CD4-positive, alpha-beta T cell treated with Interleukin-2 at 100 ng/mL for 4 hours (primary cell): Measurements from ENCODE around the gene GYG2.
"Not testable (repeated sequence)": the region's sequence is repeated elsewhere in the genome, so short reads cannot be mapped to it uniquely, and the experiment has no call there.

Source experiments
- DNase-seq: peaks from one replicate; pipeline ENCODE4 v3.0.0-alpha.2; 2020; ENCODE audit warnings: low spot score

Gene GYG2

DNA sequence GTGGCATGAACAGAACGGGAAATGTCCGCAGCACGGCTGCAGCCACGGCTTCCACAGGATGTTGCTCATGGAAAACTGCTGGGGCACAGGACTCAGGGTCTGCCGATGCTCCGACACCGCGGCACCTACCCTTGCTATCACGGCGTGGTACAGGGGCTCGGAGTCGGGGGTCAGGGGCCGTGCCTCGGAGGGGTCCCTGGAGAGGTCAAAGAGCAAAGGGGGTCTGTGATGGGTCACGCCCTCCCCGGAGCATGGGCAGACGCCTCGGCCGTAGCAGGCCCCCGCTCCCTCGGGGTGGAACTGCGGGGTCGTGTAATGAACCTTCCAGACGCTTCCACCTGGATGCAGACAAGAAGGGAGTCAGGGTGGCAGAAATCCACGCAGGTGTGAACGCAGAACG lies 78.6 kb downstream of the GYG2 start:
- no peak for DNase-seq

DNA sequence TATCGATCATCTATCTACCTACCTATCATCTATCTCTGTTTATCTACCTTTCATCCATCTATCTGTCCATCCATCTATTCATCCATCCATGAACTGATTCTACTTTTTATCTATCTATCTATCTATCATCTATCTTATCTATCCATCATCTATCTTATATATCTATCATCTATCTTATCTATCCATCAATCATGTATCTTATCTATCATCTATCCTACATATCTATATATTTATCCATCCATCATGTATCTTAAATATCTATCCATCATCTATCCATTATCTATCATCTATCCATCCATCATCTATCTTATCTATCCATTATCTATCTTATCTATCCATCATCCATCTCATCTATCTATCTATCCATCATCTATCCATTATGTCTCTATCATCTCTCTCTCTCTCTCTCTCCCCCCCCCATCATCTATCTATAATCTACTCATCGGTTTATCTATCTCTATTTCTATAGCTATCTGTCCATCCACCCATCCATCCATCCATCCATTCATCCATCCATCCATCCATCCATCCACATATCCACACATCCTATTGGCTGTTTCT lies 79.5 kb downstream of the GYG2 start:
- no peak for DNase-seq

DNA sequence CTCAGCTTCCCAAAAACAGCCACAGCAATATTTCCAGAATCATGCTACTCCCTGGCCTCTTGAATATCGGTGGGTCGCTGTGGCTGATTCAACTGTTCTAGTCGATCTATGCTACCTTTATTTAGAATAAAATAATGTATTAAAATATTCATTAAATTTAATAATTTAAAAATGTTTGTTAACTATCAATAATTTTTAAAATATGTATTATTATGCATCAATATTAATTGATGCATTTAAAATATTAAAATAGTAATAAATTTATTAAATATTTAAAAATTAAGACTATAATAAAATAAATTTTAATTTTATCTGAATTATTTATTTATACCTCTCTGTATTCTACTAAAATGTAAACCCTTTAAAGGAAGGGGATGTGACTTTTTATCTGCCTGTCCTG lies 81.4 kb downstream of the GYG2 start:
- no peak for DNase-seq

DNA sequence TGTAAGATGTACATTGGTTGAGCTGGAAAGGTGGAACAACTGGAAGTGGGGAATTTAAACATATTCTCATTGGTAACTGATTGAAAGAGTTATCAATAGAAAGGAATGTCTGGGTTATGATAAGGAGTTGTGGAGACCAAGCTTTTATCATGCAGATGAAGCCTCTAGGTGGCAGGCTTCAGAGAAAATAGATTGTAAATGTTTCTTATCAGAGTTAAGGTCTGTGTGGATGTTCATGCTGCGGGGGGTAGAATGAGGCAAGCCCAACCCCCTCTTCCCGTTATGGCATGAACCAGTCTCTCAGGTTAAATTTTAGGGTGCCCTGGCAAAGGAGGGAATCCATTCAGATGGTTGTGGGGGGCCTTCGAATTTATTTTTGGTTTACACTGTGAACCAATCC lies 84.4 kb downstream of the GYG2 start:
- DNase-seq, result no peak

DNA sequence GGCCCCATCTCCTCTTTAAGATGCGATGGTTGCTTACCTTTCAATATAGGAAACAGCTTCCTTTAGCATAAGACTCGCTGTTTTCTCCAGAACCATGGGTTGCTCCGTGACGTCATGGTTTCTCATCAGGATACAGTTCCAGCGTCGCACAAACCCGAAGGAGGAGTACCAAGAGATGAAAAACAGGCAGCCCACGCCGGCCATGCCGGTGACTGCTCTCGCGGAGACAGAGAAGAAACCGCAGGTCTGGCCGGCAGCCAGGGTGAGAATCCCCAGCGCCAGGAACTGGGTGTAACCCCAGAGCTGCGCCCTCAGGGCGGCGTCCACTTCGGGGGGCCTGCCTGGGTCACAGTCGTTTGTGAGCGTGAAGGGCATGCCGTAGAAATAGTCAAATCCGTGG lies 89.0 kb downstream of the GYG2 start:
- no peak for DNase-seq

DNA sequence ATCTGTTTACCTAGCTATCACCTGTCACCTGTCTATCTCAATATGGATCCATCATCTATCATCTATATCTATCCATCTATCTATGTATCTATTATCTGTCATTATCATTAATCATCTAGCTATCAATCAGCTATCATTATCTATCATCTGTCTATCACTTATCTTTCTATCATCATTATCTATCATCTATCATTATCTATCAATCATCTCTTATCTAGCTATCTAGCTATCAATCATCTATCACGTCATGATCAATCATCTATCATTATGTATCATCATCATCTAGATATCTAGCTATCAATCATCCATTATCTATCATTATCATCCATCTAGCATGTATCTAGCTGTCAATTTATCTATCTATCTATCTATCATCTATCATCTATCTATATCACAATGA lies 92.5 kb downstream of the GYG2 start:
- DNase-seq, result no peak

DNA sequence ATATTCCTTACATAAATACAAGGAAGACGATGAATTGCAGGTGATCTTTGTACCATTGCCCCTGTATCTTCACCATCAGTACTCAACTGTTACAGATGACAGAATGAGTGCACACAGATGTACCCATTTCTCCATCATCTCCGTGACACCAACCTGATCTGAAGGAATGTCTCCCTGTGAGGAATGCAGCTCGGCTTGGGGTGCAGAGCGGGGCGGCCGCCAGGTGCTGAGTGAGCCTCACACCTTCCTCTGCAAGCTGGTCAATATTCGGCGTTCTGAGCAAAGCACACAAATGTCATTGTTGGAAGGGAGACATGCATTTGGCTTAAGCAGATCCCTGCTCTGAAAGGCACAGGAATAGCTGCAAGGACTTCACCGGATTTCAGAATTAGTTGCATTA lies 93.0 kb downstream of the GYG2 start:
- no peak for DNase-seq

DNA sequence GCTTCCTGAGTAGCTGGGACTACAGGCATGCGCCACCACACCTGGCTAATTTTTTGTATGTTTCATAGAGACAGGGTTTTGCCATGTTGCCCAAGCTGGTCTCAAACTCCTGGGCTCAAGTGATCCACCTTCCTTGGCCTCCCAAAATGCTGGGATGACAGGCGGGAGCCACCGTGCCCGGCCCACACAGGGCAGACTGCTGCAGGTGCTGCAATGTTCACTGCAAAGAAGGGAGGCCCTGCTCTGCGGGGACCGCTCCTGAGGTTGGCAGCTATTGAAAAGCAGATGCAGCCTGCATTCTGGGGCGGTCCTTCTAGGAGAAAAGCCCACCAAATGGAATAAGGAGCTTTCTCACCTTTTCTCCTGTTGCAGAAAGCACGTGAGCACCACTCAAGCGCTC lies 95.4 kb downstream of the GYG2 start:
- no peak for DNase-seq

DNA sequence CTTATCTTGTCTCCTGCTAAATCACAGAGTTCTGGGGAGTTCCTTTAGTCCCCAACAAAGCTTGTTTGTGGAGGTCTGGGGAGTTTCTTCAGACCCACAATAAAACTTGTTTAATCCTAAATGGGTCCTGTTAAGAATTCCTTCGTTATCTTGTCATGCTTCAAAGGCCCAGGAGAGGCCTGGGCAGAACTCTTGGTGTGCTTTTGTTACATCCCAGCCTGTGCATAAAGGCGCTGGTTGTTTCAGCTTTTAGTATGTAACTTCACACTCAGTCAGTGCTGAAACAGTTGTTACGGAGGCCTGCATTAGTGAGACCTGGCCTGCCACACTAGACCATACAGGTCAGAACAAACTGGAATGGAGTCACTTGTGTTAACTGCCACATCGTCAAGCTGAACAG lies 97.5 kb downstream of the GYG2 start:
- DNase-seq, result not testable (repeated sequence)

DNA sequence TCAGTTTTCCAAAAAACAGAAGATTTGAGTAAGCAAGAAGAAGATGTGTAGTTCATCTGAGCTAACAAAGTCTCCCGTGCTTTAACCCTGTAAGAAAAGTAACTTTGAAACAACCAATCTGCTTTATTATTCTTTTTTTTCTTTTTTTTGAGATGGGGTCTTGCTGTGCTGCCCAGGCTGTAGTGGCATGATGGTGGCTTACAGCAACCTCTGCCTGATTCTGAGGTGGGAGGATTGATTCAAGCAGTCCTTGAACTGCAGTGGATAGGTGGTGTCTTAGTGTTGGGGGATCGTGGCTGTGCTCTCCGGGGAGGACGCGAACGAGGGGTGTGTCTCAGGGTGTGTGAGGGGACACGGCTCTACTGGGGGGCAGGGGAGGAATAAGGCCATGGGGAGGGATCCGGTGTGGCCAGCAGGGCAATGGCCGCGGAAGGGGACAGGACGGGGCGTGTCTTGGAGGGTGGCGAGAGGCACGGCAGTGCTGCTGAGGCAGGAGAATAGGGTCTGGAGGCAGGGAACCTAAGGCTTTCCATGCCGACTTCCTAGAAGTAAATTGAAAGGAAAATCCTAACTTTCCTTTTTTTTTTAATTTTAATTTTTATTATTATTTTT lies 98.0 kb downstream of the GYG2 start:
- DNase-seq, result no peak

DNA sequence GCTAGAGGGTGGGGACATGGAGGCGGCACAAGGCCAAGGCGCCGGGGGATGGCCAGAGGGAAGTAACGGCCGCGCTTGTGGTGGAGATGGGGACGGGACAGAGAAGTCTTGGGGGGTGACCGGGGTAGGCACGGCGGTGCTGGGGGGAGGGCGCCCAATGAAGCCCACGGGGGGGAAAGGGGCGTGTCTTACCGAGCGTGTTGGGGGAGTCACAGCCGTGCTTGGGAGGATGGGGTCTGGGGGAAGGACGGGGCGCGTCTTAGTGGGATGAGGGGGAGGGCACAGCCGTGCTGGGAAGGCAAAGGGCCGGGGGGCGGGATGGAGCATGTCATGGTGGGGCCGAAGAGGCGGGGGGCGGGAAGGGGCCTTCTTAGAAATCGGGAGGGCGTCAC lies 99.5 kb downstream of the GYG2 start:
- DNase-seq, result no peak

DNA sequence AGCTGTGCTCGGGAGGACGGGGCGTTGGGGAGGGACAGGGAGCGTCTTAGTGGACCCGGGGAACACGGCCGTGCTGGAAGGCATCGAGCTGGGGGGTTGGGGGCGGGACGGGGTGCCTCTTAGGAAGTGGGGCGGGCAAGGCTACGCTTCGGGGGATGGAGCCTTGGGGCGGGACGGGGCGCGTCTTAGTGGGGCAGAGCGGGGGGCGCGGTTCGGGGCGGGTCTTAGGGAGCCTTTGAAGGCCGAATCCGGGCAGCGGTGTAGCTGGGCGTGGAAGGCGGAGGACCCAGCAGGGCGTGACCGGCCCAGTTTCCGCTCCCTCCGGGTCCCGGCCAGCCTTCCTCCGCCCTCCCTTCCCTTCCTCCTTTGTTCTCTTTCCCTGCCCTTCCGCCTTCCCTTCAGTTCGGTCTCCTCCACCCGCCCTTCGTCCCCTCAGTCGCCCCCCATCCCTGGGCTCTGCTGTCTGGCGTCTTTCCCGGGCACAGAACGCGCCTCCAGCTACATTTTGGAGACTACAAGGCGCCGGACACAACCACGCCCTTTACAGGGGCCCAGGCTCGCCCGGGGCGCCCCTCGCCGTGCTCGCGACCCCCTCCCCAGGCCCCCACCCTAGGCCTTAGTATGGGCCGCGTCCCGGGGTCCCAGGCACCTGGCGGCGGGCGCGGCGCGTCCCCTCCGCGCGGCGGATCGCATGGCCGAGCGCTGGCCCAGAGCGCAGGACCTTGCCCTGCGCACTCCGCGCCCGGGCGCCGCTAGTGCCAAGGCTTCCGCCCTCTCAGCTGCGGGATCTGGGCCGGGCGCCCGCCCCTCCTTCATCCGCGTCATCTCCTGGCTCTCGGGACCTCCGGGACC lies 100.1 kb downstream of the GYG2 start, which contains the start of gene ARSD:
Gene ARSD, minus strand, starts transcription at position 757 of the 852 bp plus-strand sequence. Its CDS starts 64 bp downstream, at position 693.
- peak; percentile 34 for DNase-seq

DNA sequence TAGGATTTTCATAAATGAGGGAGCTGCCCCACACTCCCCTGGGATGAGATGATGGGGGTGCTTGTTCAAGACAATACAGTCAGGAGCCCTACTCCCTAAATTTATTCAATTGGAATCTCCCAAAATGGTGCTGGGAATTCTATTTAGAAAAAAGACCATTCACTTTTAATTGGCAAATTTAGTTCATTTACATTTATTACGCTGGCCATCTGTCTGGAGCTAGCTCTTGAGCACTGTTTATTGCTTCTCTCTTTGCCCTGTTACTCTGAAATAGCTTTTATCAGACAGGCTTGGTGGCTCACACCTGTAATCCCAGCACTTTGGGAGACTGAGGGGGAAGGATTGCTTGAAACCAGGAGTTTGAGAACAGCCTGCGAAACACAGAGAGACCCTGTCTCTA lies 102.4 kb downstream of the GYG2 start:
- DNase-seq, result no peak

DNA sequence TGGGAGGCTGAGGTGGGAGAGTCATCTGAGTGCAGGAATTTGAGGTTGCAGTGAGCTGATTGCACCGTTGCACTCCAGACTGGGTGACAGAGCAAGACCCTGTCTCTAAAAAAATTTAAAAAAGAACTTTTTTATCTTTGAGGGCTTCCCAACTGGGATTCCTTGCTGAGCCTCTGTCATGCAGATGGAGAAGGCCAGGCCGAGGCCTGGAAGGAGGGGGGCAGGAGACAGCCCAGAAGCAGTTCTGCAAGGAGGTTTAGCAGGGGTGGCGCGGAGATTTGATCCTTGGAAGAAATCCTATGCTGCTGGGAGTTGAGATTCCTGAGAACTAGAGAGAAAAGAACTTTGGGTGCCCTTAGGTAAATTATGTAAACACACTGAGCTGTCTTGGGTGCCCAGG lies 102.9 kb downstream of the GYG2 start:
- no peak for DNase-seq
